ENCODE measurements around the gene NUP205.

GRCh38 chr7:135634191-135634878 lies 76.6 kb downstream of the NUP205 start:
- TF ChIP-seq CTCF (IDR thresholded peaks at IDR 0.05) (no peak), POLR2A (IDR thresholded peaks at IDR 0.05) (no peak)
